ENCODE data around the gene NMNAT2. TPM values are rescaled to one million over a fixed set of nuclear protein-coding genes. Genes with fewer than 3 reads are reported as not detected.

Gene NMNAT2
- total and polyA plus RNA-seq, 2 of the 13 experiments (the other 11 are each of a cell fraction or from before 2014, with no cell fraction given): not detected

GRCh38 chr1:183295521-183295920 is 122.7 kb downstream of the NMNAT2 start:
- no peaks in the 10 kb centered on the region for H4K20me1 ChIP-seq (ENCODE audit: insufficient read depth, low read length)
- H3K27ac ChIP-seq (ENCODE audit: extremely low read length, insufficient read depth, low read length): no peak overlapping the region
- no peak overlapping the region for H3K4me3 ChIP-seq (replicated peaks in 1 of 3; ENCODE audit: insufficient read depth in 1 of 3, low read depth in 2 of 3, low read length in 3 of 3)
- 4% methylated on average over 5 of the region's 5 CpGs for WGBS (ENCODE audit: low lambda C conversion rate)
- peaks cover 0 to 4% of the 10 kb centered on the region in 2 experiments; a peak in 3 of 5 replicates for H3K27me3 ChIP-seq (ENCODE audit: control insufficient read depth in 1 of 2, insufficient read depth in 2 of 2, low read length in 2 of 2)
- no peaks in the 10 kb centered on the region for H3K9me3 ChIP-seq (ENCODE audit: low read length)
- H3K4me2 ChIP-seq (ENCODE audit: low read depth, low read length): no peak overlapping the region
- FAIRE-seq (no peak), DNase-seq (ENCODE audit: low spot score) (no peak), ATAC-seq (no peak)
- no TSS peak for BruUV-seq (replicated peaks)
- POLR2A ChIA-PET: no interaction called here
- no peak for TF ChIP-seq ZNF772 (CRISPR knock-in tag; IDR thresholded peaks at IDR 0.05)
- no peak for TF ChIP-seq NCOA2 (CRISPR knock-in tag; IDR thresholded peaks at IDR 0.05)
- TF ChIP-seq STAT6 (CRISPR knock-in tag; IDR thresholded peaks at IDR 0.05; ENCODE audit: borderline replicate concordance): no peak
- no peak for TF ChIP-seq MIER2 (CRISPR knock-in tag; IDR thresholded peaks at IDR 0.05)
- no peaks in the 10 kb centered on the region for H3K79me2 ChIP-seq (ENCODE audit: insufficient read depth, low read length)
- no peak overlapping the region for H2AFZ ChIP-seq (ENCODE audit: low read length)
- in situ Hi-C loops (cut with HindIII; ENCODE audit: extremely low pct_ligation_motif_present, low pct_unique_long_range_greater_than_20kb) (loop anchor here (25.0 kb wide), 1 partner anchor 267 kb away; no protein-coding TSS in a partner anchor), intact Hi-C loops (cut with micrococcal nuclease; ENCODE audit: unreplicated experiment) (no loop called here)
- H3K9ac ChIP-seq (ENCODE audit: insufficient read depth, low read depth, low read length): no peak overlapping the region
- no peaks in the 10 kb centered on the region for H3K4me1 ChIP-seq (ENCODE audit: insufficient read depth, low read length)
- CTCF ChIA-PET (ENCODE audit: low intra/inter-chr PET ratio, low total read pairs): no interaction called here
- no peaks in the 10 kb centered on the region for H3K36me3 ChIP-seq (replicated peaks in 1 of 2; ENCODE audit: control insufficient read depth in 1 of 2, insufficient read depth in 2 of 2, low read length in 2 of 2)

- Histone ChIP-seq H3K79me2 (ENCODE audit: insufficient read depth, low read length) (no peaks in the 10 kb centered on the region), H3K9ac (ENCODE audit: insufficient read depth, low read depth, low read length) (no peak overlapping the region), H3K9me3 (ENCODE audit: low read length) (no peaks in the 10 kb centered on the region), H2AFZ (ENCODE audit: low read length) (no peak overlapping the region), H4K20me1 (ENCODE audit: insufficient read depth, low read length) (no peaks in the 10 kb centered on the region), H3K27me3 (ENCODE audit: control insufficient read depth in 1 of 2, insufficient read depth in 2 of 2, low read length in 2 of 2) (peaks cover 1 to 4% of the 10 kb centered on the region in 2 experiments; a peak in 3 of 5 replicates), H3K36me3 (replicated peaks in 1 of 2; ENCODE audit: control insufficient read depth in 1 of 2, insufficient read depth in 2 of 2, low read length in 2 of 2) (no peaks in the 10 kb centered on the region), H3K4me1 (ENCODE audit: insufficient read depth, low read length) (no peaks in the 10 kb centered on the region), H3K4me3 (replicated peaks in 1 of 3; ENCODE audit: insufficient read depth in 1 of 3, low read depth in 2 of 3, low read length in 3 of 3) (no peak overlapping the region), H3K27ac (ENCODE audit: extremely low read length, insufficient read depth, low read length) (no peak overlapping the region), H3K4me2 (ENCODE audit: low read depth, low read length) (no peak overlapping the region)
- ChIA-PET CTCF (ENCODE audit: low intra/inter-chr PET ratio, low total read pairs) (no interaction called here), POLR2A (no interaction called here)
- intact Hi-C loops (cut with micrococcal nuclease; ENCODE audit: unreplicated experiment): no loop called here
- FAIRE-seq: no peak
- BruUV-seq (replicated peaks): no TSS peak
- DNase-seq (ENCODE audit: low spot score): no peak
- no peak for ATAC-seq
- in situ Hi-C loops (cut with HindIII; ENCODE audit: extremely low pct_ligation_motif_present, low pct_unique_long_range_greater_than_20kb): loop anchor here (25.0 kb wide), 1 partner anchor 268 kb away; no protein-coding TSS in a partner anchor
- WGBS (ENCODE audit: low lambda C conversion rate): 62% methylated on average over 1 of the region's 1 CpG
- TF ChIP-seq ZFP41 (CRISPR knock-in tag; IDR thresholded peaks at IDR 0.05; ENCODE audit: borderline replicate concordance): no peak
- no peak for TF ChIP-seq MAF1 (CRISPR knock-in tag; IDR thresholded peaks at IDR 0.05; ENCODE audit: borderline replicate concordance)
- no peak for TF ChIP-seq MATR3 (CRISPR knock-in tag; IDR thresholded peaks at IDR 0.05)
- TF ChIP-seq ZNF225 (CRISPR knock-in tag; IDR thresholded peaks at IDR 0.05): no peak
Observed at GRCh38 chr1:183293876-183294275, 124.3 kb downstream of the NMNAT2 start.

Data from HepG2 (cell line).